ENCODE measurements around the gene EGR4. TPM values are rescaled to one million over a fixed set of nuclear protein-coding genes. Genes with fewer than 3 reads are reported as not detected.

EGR4 gene
- total RNA-seq, 1 donor from 2014 or later: not detected

DNA sequence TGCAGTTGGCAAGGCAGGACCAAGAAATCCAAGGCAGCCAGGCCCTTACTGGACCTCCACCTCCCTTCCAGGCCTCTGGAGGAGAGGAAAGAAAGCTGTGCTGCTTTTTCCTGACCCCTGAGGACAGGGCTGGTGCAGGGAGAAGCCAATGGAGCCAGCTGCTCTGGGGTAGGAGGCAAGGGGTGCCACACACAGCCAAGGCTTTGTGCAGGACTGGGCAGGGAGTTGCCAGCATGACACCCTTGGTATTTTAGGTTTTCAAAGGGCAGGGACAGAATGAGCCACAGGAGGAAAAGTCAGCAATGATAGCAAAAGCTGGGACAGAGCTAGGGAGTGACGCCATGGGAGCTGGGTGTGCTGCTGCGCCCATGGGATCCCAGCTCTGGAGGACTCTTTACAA, 36.3 kb downstream of the EGR4 start:
- no peak for DNase-seq (ENCODE audit: low read depth)
- TF ChIP-seq, protein P1, sequence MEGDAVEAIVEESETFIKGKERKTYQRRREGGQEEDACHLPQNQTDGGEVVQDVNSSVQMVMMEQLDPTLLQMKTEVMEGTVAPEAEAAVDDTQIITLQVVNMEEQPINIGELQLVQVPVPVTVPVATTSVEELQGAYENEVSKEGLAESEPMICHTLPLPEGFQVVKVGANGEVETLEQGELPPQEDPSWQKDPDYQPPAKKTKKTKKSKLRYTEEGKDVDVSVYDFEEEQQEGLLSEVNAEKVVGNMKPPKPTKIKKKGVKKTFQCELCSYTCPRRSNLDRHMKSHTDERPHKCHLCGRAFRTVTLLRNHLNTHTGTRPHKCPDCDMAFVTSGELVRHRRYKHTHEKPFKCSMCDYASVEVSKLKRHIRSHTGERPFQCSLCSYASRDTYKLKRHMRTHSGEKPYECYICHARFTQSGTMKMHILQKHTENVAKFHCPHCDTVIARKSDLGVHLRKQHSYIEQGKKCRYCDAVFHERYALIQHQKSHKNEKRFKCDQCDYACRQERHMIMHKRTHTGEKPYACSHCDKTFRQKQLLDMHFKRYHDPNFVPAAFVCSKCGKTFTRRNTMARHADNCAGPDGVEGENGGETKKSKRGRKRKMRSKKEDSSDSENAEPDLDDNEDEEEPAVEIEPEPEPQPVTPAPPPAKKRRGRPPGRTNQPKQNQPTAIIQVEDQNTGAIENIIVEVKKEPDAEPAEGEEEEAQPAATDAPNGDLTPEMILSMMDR (IDR thresholded peaks at IDR 0.05; ENCODE audit: insufficient read depth, low read length, severe bottlenecking): no peak
- H3K4me3 ChIP-seq (ENCODE audit: low read depth, low read length): no peak overlapping the region
- FAIRE-seq: no peak
- H3K36me3 ChIP-seq (ENCODE audit: control insufficient read depth, insufficient read depth, low read length): peaks cover 8% of the 10 kb centered on the region
- H3K27me3 ChIP-seq (ENCODE audit: control insufficient read depth, insufficient read depth, low read length): no peaks in the 10 kb centered on the region

DNA sequence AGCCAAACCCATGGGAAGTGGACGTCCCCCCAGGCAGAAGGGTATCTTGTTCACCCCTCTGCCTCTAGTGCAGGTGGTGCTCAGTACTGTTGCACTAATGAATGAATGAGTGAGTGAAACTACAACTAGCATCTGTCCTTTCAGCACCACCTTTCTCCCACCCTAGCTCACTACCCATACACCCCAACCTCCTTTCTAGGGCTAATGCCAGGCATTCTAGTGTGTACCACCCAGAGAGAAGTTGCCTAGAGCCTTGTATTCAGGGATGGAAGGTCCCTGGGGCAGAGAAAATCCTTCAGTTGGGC, 36.8 kb downstream of the EGR4 start:
- DNase-seq (ENCODE audit: low read depth): no peak
- no peaks in the 10 kb centered on the region for H3K27me3 ChIP-seq (ENCODE audit: control insufficient read depth, insufficient read depth, low read length)
- FAIRE-seq: no peak
- TF ChIP-seq, protein P1 (IDR thresholded peaks at IDR 0.05; ENCODE audit: insufficient read depth, low read length, severe bottlenecking): no peak
- peaks cover 11% of the 10 kb centered on the region for H3K36me3 ChIP-seq (ENCODE audit: control insufficient read depth, insufficient read depth, low read length)
- no peak overlapping the region for H3K4me3 ChIP-seq (ENCODE audit: low read depth, low read length)

DNA sequence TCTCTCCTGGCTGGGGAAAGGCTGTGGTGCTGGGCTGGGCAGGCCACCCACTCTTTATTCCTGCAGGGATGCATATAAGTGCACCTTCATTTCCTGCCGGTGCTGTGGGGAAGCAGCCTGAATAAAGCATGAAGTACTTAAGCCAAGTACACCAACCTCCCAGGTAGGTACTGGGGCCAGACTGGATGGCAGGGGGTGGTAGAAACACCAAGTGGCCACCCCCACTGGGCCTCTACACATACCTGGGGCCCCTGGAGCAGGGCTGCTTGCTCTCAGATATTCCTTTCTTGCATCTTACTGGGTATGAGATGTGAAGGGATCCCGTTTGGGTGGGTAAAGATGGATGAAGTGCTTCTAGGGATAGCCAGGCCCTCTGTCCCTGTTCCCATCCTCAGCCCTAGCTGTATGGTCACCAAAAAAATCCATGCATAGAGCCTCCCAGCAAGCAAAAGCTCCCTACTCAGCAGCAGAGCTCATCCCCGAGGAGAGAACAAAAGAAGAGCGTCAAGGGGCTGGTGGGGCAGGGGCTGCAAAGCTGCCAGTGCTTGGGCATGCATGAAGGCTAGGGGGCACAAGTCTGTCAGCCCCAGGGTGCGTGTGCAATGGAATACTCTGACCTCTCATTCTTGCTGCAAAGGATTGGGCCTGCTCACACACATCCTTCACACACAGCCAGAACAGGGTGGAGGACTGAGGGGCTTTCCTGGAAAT, 37.3 kb downstream of the EGR4 start:
- TF ChIP-seq, protein P1 (IDR thresholded peaks at IDR 0.05; ENCODE audit: insufficient read depth, low read length, severe bottlenecking): no peak
- FAIRE-seq: no peak
- Histone ChIP-seq H3K36me3 (ENCODE audit: control insufficient read depth, insufficient read depth, low read length) (peaks cover 12% of the 10 kb centered on the region), H3K4me3 (ENCODE audit: low read depth, low read length) (no peak overlapping the region), H3K27me3 (ENCODE audit: control insufficient read depth, insufficient read depth, low read length) (no peaks in the 10 kb centered on the region)
- DNase-seq (ENCODE audit: low read depth): no peak

- no peaks in the 10 kb centered on the region for H3K27me3 ChIP-seq (ENCODE audit: control insufficient read depth, insufficient read depth, low read length)
- DNase-seq (ENCODE audit: low read depth) (peak; percentile 80), FAIRE-seq (no peak)
- H3K36me3 ChIP-seq (ENCODE audit: control insufficient read depth, insufficient read depth, low read length): peaks cover 20% of the 10 kb centered on the region
- TF ChIP-seq, protein P1 (IDR thresholded peaks at IDR 0.05; ENCODE audit: insufficient read depth, low read length, severe bottlenecking): no peak
- H3K4me3 ChIP-seq (ENCODE audit: low read depth, low read length): no peak overlapping the region
Measured at GRCh38 chr2:73255007-73255644, 38.2 kb downstream of the EGR4 start.

- peaks cover 26% of the 10 kb centered on the region for H3K36me3 ChIP-seq (ENCODE audit: control insufficient read depth, insufficient read depth, low read length)
- H3K27me3 ChIP-seq (ENCODE audit: control insufficient read depth, insufficient read depth, low read length): no peaks in the 10 kb centered on the region
- DNase-seq (ENCODE audit: low read depth) (peak; percentile 64), FAIRE-seq (no peak)
- TF ChIP-seq, protein P1 (IDR thresholded peaks at IDR 0.05; ENCODE audit: insufficient read depth, low read length, severe bottlenecking): no peak
- H3K4me3 ChIP-seq (ENCODE audit: low read depth, low read length): no peak overlapping the region
Measured at GRCh38 chr2:73254343-73255006, 38.9 kb downstream of the EGR4 start.

Measured in bronchial epithelial cell (primary cell).